Right ventricle myocardium superior (tissue), 1 donor: ENCODE measurements around the gene LRRC51. TPM values are rescaled to one million over a fixed set of nuclear protein-coding genes. Genes with fewer than 3 reads are reported as not detected.
"Not testable (repeated sequence)": the region's sequence is repeated elsewhere in the genome, so short reads cannot be mapped to it uniquely, and the experiment has no call there.

Source experiments
- ATAC-seq: fragments of 200-7000 bp; cut with Tn5 transposase; one replicate; pipeline ENCODE4 v1.9.1; 2020; ENCODE audit warnings: mild to moderate bottlenecking; ENCODE audit not compliant: poor library complexity
- DNase-seq: peaks from one replicate; pipeline ENCODE4 v3.0.0-alpha.2; 2020
- intact Hi-C: fragments of 100-400 bp; cut with DNase I; formaldehyde crosslinking; loops from one replicate; pipeline ENCODE4 v1.11.2; 2022
- microRNA-seq: library from miRNA; unstranded; fragments of <30 nt; microRNA quantifications from one replicate; pipeline ENCODE4 v1.2.0, GENCODE V29; 2020
- total RNA-seq: library from RNA; stranded (reverse); fragmentation: NEBNext Ultra II Directional; extraction: Animal tissue kit (Norgen Biotek cat#: 25700); gene quantifications from one replicate; pipeline ENCODE4 v1.2.1, GENCODE V29; 2021
- donor health status: DM: no; HTN: yes; CAD: no; lungs with severe emphysema.

Gene LRRC51
- total RNA-seq, 1 donor from 2014 or later, result 6.4 TPM

DNA sequence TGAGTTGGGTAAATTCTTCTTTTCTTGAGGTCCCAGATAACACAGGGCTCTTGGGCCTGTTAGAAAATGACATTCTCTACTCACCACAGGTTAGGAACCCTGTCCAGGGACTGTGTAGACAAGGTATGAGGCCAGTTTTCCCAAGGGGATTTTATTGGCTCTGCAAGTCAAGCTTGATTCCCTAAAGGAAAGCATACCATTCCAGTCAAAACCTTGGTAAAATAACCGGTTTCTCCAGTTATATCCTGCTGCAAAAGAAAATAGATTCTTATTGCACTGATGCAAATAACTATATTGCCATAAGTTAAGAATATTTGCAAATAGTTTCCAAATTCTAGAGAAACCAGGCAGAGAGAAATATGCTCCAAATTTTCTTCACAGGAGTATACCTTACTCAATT is 45.3 kb downstream of the LRRC51 start:
- ATAC-seq (no peak), DNase-seq (no peak)
- intact Hi-C loops, result no loop called here

DNA sequence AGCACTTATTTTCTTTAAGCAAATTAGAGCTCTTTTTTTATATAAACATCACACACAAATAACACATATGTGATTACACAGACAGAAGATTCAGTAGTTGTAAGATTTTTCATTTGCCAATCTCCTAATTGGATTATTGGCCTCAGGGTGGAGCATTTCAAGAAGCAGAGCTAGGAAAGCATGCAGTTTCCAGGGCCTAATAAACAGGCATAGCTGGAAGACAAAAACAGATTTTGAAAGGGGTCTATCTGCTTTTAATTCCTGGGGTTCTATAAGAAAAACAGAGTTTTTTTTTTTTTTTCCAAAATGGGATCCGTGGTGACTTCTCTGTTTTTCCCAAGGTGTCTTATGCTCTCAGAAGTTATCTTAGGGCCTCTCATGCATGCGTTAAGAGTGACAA is 47.3 kb downstream of the LRRC51 start:
- ATAC-seq (no peak), DNase-seq (no peak)
- intact Hi-C loops, result no loop called here

DNA sequence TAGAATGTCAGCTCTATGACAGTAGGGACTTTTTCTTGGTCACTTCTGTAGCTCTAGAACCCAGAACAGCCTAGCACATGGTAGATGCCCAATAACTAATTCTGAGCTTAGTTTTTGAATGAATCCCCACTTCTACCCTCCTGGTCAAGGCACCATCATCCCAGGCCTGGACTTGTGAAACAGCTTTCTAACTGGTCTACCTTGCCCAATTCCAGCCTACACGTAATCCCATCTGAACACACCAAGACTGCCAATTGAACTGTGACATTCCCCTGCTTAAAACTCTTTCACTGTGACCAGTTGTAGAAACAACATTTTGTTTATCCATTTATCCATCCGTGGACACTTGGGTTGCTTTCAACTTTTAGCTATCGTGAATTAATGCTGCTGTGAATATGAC is 48.7 kb downstream of the LRRC51 start:
- ATAC-seq, result no peak
- no peak for DNase-seq
- intact Hi-C loops, result no loop called here

DNA sequence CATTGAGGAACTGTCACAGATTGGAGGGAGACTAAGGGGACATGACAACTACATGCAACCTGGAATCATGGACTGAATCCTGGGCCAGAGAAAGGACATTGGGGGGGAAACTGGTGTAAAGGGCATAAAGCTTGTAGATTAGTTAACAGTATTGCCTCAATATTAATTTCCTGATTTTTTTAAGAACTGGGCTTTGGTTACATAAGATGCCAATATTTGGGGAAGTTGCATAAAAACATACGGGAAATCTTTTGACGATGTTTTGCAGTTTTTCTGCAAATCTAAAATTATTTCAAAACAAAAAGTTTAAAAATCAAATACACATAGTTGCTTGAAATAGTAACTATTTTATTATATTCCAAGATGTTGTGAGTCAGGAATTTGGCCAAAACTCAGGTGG is 52.0 kb downstream of the LRRC51 start:
- intact Hi-C loops, result no loop called here
- DNase-seq, result no peak
- no peak for ATAC-seq

DNA sequence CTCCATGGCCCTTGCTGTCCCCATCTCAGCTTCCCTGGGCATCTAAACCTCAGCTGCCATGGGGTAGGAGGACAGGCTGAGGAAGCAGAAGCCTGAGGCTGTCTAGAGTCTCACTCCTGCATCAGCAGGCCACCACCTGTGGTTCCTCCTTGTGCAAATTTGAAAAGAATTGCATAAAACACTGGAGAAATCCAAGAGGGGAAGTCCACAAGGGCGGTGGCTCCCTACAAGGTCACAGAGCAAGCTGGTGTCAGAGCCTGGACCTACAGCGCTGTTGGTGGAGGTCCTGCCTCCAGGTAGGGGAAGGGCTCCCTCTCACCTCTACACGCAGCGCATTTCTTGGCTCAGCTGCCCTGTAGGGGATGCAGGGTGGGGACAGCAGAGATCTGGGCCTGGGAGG is 54.8 kb downstream of the LRRC51 start, which contains the start of gene FOLR3:
TSS of gene FOLR3 (plus strand) at position 253 of the 400 bp plus-strand sequence. CDS start 228 bp downstream, outside the sequence.
- intact Hi-C loops, result not testable (repeated sequence)
- DNase-seq (peak; percentile 49), ATAC-seq (peak; percentile 27)

DNA sequence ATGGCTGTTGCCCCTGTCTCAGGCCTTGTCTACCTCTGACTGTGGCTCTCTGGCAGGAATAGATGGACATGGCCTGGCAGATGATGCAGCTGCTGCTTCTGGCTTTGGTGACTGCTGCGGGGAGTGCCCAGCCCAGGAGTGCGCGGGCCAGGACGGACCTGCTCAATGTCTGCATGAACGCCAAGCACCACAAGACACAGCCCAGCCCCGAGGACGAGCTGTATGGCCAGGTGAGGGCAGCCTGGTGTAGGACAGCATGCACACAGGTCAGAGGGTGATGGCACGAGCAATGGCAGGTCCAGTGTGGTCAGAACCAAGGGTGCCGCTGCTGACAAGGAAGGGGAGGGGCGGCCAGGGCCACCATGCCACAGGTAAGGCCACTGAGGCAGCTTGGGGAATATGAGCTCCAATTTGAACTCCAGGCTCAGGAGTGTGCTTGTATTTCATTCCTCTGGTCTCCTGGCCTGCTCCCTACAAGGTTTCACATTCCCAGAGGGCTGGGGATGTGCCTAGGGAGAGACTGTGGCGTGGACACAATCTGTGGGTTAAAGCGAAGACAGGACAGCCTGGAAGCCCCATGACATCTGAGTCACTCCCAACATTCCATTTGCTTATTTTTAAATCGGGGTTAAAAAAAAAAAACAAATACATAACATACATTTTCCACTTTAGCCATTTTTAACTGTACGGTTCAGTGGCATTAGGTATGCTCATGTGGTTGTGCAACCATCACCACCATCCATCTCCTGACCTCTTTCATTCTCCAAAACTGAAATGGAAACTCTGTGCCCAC is 55.4 kb downstream of the LRRC51 start:
- DNase-seq, result no peak
- ATAC-seq, result no peak
- intact Hi-C loops, result no loop called here

DNA sequence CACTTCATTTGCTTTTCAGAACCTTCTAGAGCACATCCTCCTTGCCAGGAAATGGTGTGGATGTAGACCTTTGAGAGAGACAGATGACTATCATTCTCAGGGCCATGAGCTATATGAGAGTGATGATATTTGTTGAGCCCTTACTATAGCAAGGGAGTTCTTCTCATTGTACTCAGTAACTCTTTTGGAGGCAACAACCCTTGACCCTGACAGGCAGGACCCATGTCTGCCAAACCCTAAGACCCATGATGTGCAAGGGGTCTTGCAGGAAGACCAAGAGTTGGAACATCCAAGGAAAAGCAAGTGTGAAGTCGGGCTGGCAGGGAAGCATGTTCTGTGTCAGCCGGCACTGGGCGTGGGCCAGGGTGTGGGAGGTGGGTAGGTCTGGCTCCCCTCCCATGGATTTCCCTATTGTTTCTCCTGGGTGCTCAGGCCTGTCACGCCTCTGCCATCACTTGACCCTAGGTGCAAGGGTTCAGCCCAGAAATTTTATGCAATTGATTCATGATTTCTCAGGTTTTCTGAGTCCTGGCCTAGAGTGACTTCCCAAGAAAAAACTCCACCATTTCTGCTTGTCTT is 56.1 kb downstream of the LRRC51 start:
- no peak for ATAC-seq
- intact Hi-C loops, result no loop called here
- DNase-seq, result no peak

DNA sequence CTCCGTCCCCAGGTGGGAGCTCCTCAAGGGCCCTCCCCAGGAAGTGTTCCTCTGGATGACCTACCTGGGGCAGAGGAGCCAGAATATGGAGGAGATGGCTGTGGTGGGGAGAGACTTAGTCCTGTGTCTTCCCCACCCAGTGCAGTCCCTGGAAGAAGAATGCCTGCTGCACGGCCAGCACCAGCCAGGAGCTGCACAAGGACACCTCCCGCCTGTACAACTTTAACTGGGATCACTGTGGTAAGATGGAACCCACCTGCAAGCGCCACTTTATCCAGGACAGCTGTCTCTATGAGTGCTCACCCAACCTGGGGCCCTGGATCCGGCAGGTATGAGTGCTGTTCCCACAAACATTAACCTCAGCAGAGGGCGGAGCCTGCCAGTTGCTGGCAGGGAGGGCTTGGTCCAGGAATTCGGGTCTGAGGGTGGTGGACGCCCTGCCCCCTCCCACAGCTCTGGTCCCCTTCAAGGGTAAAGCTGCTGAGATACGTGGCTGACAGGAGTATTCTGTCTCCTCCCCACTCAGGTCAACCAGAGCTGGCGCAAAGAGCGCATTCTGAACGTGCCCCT is 58.3 kb downstream of the LRRC51 start:
- no peak for DNase-seq
- intact Hi-C loops, result no loop called here
- ATAC-seq, result no peak

DNA sequence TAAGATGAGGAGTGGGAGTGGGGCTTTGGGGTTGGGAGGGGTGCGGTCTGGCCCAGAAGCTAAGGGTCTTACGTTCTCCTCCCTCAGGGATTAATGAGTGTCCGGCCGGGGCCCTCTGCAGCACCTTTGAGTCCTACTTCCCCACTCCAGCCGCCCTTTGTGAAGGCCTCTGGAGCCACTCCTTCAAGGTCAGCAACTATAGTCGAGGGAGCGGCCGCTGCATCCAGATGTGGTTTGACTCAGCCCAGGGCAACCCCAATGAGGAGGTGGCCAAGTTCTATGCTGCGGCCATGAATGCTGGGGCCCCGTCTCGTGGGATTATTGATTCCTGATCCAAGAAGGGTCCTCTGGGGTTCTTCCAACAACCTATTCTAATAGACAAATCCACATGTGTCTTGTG is 58.9 kb downstream of the LRRC51 start:
- intact Hi-C loops, result no loop called here

DNA sequence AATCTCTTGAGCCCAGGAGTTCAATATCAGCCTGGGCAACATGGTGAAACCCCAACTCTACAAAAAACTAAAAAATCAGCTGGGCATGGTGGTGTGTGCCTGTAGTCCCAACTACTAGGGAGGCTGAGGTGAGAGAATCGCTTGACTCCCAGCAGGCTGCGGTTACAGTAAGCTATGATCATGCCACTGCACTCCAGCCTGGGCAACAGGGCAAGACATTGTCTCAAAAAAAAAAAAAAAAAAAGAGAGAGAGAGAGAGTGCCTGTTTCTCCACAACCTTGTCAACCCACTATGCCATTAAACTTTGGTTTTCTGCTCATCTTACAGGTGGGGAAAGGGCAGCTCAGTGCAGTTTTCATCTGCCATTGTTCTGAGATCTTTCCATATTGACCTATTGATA is 60.0 kb downstream of the LRRC51 start:
- ATAC-seq (no peak), DNase-seq (no peak)
- intact Hi-C loops, result no loop called here

More for the DNA sequence above, 58.9 kb downstream of the LRRC51 start:
- no peak for DNase-seq
- no peak for ATAC-seq

DNA sequence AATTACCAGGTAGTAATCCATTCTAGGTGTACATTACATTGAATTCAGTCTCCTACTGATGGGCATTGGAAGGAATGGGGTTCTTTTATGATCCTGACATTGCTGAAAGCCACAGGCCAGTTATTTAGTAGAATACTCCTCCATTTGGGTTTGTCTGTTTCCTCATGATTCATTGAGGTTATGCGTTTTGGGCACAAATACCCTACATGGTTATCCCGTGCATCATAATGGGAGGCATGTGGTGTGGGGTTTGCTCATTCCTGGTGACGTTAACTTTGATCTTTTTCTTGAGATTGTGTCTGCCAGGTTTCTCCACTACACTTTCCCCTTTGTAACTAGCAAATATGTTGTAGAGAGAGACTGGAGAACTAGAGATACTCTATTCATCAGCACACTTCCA is 60.4 kb downstream of the LRRC51 start:
- DNase-seq (no peak), ATAC-seq (no peak)
- intact Hi-C loops, result no loop called here

DNA sequence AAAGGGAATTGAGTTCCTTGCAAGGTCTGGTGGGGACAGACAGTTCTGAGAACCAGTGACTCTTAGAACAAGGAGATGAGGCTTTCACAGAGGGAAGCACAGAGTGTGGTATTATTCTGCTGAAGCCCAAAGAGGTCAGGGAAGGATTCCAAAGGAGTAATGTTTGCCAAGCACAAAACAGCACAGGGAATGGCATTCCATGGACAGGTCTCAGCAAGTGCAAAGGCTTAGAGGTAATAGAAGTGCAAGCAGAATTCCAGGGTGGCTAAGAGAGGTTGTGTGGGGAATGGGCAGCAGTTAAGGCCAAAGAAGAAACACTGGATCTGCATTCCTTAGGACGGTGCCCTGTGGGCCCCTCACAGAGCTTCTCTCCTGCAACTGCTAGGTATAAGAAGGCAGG is 61.4 kb downstream of the LRRC51 start:
- DNase-seq, intact Hi-C loops: not testable (repeated sequence)
- peak; percentile 48 for ATAC-seq

DNA sequence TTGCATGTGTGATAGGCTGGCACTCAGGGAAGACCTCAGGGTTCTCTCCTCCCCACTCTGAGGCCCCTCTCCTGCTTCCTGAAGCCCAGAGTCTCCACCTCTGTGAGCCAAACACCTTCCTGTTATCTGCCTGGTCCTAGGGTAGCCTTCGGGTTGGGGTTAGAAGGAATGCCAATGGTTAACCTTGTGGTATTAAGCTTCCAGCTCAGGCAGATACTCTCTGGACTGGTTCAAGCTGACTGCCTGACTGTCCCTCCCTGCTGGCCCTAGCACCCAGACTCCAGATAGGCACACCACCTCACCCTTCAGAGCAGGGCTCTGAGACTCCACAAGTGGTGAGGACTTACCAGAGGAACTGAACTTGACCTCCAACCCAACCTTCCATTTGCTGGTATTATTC is 61.9 kb downstream of the LRRC51 start:
- intact Hi-C loops, ATAC-seq: not testable (repeated sequence)

DNA sequence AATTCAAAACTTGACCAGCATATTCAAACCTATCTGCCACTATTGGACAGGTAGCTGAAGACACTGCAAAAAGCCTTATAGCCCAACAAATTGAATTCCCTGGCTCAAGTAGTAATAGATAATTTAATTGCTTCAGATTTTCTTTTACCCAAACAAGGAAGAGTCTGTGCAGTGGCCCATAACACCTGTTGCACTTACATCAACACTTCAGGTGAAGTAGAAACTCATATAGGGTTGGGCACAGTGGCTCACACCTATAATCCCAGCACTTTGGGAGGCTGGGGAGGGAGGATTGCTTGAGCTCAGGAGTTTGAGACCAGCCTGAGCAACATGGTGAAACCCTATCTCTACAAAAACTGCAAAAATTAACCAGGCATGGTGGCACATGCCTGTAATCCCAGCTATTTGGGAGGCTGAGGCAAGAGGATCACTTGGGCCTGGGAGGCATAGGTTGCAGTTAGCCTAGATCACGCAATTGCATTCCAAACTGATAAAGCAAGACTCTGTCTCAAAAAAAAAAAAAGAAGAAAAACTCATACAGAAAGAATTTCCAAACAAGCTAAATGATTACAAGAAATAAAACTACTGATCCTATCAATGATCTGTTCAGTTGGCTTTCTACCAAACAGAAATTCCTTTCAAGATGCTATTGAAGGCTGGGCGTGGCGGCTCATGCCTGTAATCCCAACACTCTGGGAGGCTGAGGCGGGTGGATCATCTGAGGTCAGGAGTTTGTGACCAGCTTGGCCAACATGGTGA is 64.3 kb downstream of the LRRC51 start:
- DNase-seq (no peak), ATAC-seq (no peak)
- intact Hi-C loops, result loop anchor here (5.0 kb wide), 1 partner anchor 168 kb away; no protein-coding TSS in a partner anchor

More for the DNA sequence above, 61.9 kb downstream of the LRRC51 start:
- not testable (repeated sequence) for DNase-seq

Small RNA genes lying within 50 kb of the gene (microRNA-seq; reads per million reads assigned to microRNA genes)
- gene MIR3165, result not detected

Other genes with a start within 250 kb of the LRRC51 start
- gene DEFB108B, start 247.7 kb upstream of the LRRC51 start, total RNA-seq, result not detected
- gene DEFB131B, start 202.4 kb upstream of the LRRC51 start, total RNA-seq, result not detected
- 2.7 TPM for gene XNDC1N, start 152.3 kb upstream of the LRRC51 start, total RNA-seq
- gene RNF121, start 151.8 kb upstream of the LRRC51 start, total RNA-seq, result 18.4 TPM
- 3.7 TPM for gene IL18BP, start 81.9 kb upstream of the LRRC51 start, total RNA-seq
- 75.0 TPM for gene NUMA1, start 308 bp upstream of the LRRC51 start, total RNA-seq
- 72.8 TPM for gene LAMTOR1, start 22.4 kb downstream of the LRRC51 start, total RNA-seq
- not detected for gene TOMT, start 25.1 kb downstream of the LRRC51 start, total RNA-seq
- 43.5 TPM for gene ANAPC15, start 31.8 kb downstream of the LRRC51 start, total RNA-seq
- gene FOLR3, start 54.9 kb downstream of the LRRC51 start, total RNA-seq, result 1.8 TPM
- gene FOLR1, start 111.3 kb downstream of the LRRC51 start, total RNA-seq, result 0.94 TPM
- gene FOLR2, start 135.9 kb downstream of the LRRC51 start, total RNA-seq, result 27.1 TPM
- 133 TPM for gene INPPL1, start 143.9 kb downstream of the LRRC51 start, total RNA-seq
- not detected for gene PHOX2A, start 163.3 kb downstream of the LRRC51 start, total RNA-seq